Spleen (tissue), 11 donors: ENCODE measurements around the gene MRI1. TPM values are rescaled to one million over a fixed set of nuclear protein-coding genes. Genes with fewer than 3 reads are reported as not detected.

Experiments used
- DNase-seq: peaks from one replicate; pipeline ENCODE4 v3.0.0-alpha.2; 2020
- H3K27ac ChIP-seq, 8 donors: fragments of 200-600 bp; sonication (generic) in 7 of 8; 1 replicate in 4 of 8; 2 replicates in 4 of 8; pipeline versions ENCODE4 v1.5.0 to v1.8.0; 2016 to 2021; ENCODE audit warnings: inconsistent platforms in 4 of 8, mild to moderate bottlenecking in 4 of 8, moderate library complexity in 1 of 8
- H3K27me3 ChIP-seq, 7 donors: fragments of 200-600 bp; sonication (generic) in 6 of 7; replicated peaks in 1 of 7; 1 replicate in 4 of 7; 2 replicates in 3 of 7; pipeline versions ENCODE4 v1.5.0 to v1.8.0; 2016 to 2021; ENCODE audit warnings: inconsistent platforms in 3 of 7, mild to moderate bottlenecking in 1 of 7
- H3K36me3 ChIP-seq, 6 donors: fragments of 200-600 bp; sonication (generic) in 5 of 6; 1 replicate in 4 of 6; 2 replicates in 2 of 6; pipeline versions ENCODE4 v1.5.0 to v1.8.0; 2016 to 2021; ENCODE audit warnings: inconsistent platforms in 2 of 6
- H3K4me1 ChIP-seq, 6 donors: fragments of 200-600 bp; sonication (generic) in 5 of 6; 1 replicate in 3 of 6; 2 replicates in 3 of 6; pipeline versions ENCODE4 v1.5.0 to v1.8.0; 2016 to 2021; ENCODE audit warnings: inconsistent platforms in 3 of 6
- H3K4me3 ChIP-seq, 8 donors: fragments of 200-600 bp; sonication (generic) in 7 of 8; 1 replicate in 4 of 8; 2 replicates in 4 of 8; pipeline versions ENCODE4 v1.5.0 to v1.8.0; 2016 to 2021; ENCODE audit warnings: inconsistent platforms in 4 of 8, mild to moderate bottlenecking in 4 of 8, moderate library complexity in 2 of 8
- H3K9me3 ChIP-seq, 8 donors: fragments of 200-600 bp; sonication (generic) in 7 of 8; 1 replicate in 4 of 8; 2 replicates in 4 of 8; pipeline versions ENCODE4 v1.5.0 to v1.8.0; 2016 to 2021; ENCODE audit warnings: inconsistent platforms in 4 of 8
- POLR2A ChIP-seq, 3 donors: fragments of 450-650 bp; IDR thresholded peaks; one replicate each; pipeline ENCODE4 v1.5.1; 2017; ENCODE audit warnings: antibody characterized with exemption in 3 of 3, mild to moderate bottlenecking in 1 of 3
- POLR2AphosphoS5 ChIP-seq, 3 donors: sonication (generic); formaldehyde crosslinking; IDR thresholded peaks; one replicate each; pipeline ENCODE4 v1.5.1; 2017; ENCODE audit warnings: antibody characterized with exemption in 3 of 3
- WGBS, 5 donors: extraction: QIAGEN DNeasy Blood & Tissue Kit in 3 of 5; methylation state at CpG; one replicate each; pipeline versions ENCODE4 v1.1.5 to v1.1.7; 2013 to 2018; 5-methylcytosine and 5-hydroxymethylcytosine counted together
- intact Hi-C: fragments of 100-400 bp; cut with DNase I; formaldehyde crosslinking; loops from one replicate; pipeline ENCODE4 v1.15.0; 2023; ENCODE audit warnings: low total_unique reads
- polyA plus RNA-seq, 3 donors: library from polyadenylated mRNA; stranded (reverse); fragments of 200-250 nt; gene quantifications; one replicate each; pipeline ENCODE4 v1.2.1, GENCODE V29; 2013
- total RNA-seq, 7 donors: library from RNA; depleted of rRNA in 3 of 7; stranded (reverse); fragments of >200 nt in 3 of 7; fragmentation: NEBNext Ultra II Directional in 4 of 7; extraction: Animal tissue kit (Norgen Biotek cat#: 25700) in 4 of 7; gene quantifications; one replicate each; pipeline versions ENCODE4 v1.1.0 to v1.2.1, GENCODE V29; 2016 to 2021
- TF ChIP-seq, protein P1 (sequence below), 11 experiments: fragments of 200-600 bp in 7 of 11; fragments of 450-650 bp in 4 of 11; sonication (generic) in 4 of 11; IDR thresholded peaks in 8 of 11; conservative IDR thresholded peaks in 3 of 11; 1 replicate in 7 of 11; 2 replicates in 4 of 11; pipeline versions ENCODE4 v1.4.0 to v1.8.0; 2016 to 2021; ENCODE audit warnings: antibody characterized with exemption in 11 of 11, inconsistent platforms in 4 of 11, mild to moderate bottlenecking in 1 of 11
- donor health status: healthy with polysubstance abuse.
- donor health status: DM: no; HTN: no; CAD: no; lungs with moderate emphysema.
- donor health status: DM: no; HTN: no; CAD: no.
- donor health status: Bipolar disorder and iron deficiency.
- donor health status: healthy.
- donor health status: DM: no; HTN: no; CAD: no.
- donor health status: DM: yes; HTN: yes; CAD: no.

The MRI1 gene
- total and polyA plus RNA-seq, 10 donors, result 21.2 to 64.6 (median 35.3) TPM

DNA sequence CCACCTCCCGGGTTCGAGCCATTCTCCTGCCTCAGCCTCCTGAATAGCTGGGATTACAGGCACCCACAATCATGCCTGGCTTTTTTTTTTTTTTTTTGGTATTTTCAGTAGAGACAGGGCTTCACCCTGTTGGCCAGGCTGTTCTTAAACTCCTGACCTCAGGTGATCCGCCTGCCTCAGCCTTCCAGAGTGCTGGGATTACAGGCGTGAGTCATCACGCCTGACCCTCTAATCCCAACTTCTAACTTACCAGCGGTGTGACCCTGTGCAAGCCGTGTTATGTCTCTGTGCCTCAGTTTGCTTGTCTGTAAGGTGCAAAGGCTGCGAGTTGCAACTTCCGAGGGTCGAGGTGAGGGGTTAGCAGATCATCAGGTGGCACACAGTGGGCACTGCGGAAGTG is 48.2 kb downstream of the MRI1 start:
- Histone ChIP-seq H3K4me1 (peaks cover 0 to 9% (median 0%) of the 10 kb centered on the region in 6 donors), H3K9me3 (no peaks in the 10 kb centered on the region), H3K4me3 (no peak overlapping the region), H3K27me3 (no peaks in the 10 kb centered on the region), H3K27ac (no peak overlapping the region), H3K36me3 (peaks cover 0 to 100% (median 33%) of the 10 kb centered on the region in 6 donors)
- 91 to 99% (median 97%) methylated on average over 8 to 11 of the region's 11 CpGs for WGBS, 5 donors
- DNase-seq, result no peak
- no peak for TF ChIP-seq POLR2A (IDR thresholded peaks at IDR 0.05)
- TF ChIP-seq, protein P1, sequence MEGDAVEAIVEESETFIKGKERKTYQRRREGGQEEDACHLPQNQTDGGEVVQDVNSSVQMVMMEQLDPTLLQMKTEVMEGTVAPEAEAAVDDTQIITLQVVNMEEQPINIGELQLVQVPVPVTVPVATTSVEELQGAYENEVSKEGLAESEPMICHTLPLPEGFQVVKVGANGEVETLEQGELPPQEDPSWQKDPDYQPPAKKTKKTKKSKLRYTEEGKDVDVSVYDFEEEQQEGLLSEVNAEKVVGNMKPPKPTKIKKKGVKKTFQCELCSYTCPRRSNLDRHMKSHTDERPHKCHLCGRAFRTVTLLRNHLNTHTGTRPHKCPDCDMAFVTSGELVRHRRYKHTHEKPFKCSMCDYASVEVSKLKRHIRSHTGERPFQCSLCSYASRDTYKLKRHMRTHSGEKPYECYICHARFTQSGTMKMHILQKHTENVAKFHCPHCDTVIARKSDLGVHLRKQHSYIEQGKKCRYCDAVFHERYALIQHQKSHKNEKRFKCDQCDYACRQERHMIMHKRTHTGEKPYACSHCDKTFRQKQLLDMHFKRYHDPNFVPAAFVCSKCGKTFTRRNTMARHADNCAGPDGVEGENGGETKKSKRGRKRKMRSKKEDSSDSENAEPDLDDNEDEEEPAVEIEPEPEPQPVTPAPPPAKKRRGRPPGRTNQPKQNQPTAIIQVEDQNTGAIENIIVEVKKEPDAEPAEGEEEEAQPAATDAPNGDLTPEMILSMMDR (IDR thresholded peaks at IDR 0.05 in 8 of 11, conservative IDR thresholded peaks at IDR 0.05 in 3 of 11), result no peak
- no peak for TF ChIP-seq POLR2AphosphoS5 (IDR thresholded peaks at IDR 0.05)
- intact Hi-C loops, result no loop called here

GRCh38 chr19:13813147-13813546 is 48.8 kb downstream of the MRI1 start:
- TF ChIP-seq POLR2A (IDR thresholded peaks at IDR 0.05) (no peak), POLR2AphosphoS5 (IDR thresholded peaks at IDR 0.05) (no peak)
- TF ChIP-seq, protein P1 (IDR thresholded peaks at IDR 0.05 in 8 of 11, conservative IDR thresholded peaks at IDR 0.05 in 3 of 11), result no peak
- no peak overlapping the region for H3K27ac ChIP-seq
- H3K36me3 ChIP-seq, result peaks cover 0 to 100% (median 33%) of the 10 kb centered on the region in 6 donors
- no peak for DNase-seq
- intact Hi-C loops, result no loop called here
- H3K27me3 ChIP-seq, result no peaks in the 10 kb centered on the region
- 87 to 100% (median 100%) methylated on average over 1 to 2 of the region's 2 CpGs for WGBS, 5 donors
- H3K9me3 ChIP-seq, result no peaks in the 10 kb centered on the region
- H3K4me3 ChIP-seq, result no peak overlapping the region
- peaks cover 0 to 9% (median 0%) of the 10 kb centered on the region in 6 donors for H3K4me1 ChIP-seq

GRCh38 chr19:13814550-13814949 is 50.2 kb downstream of the MRI1 start:
- Histone ChIP-seq H3K4me3 (no peak overlapping the region), H3K27me3 (no peaks in the 10 kb centered on the region), H3K36me3 (peaks cover 0 to 99% (median 23%) of the 10 kb centered on the region in 6 donors), H3K4me1 (peaks cover 0 to 9% (median 0%) of the 10 kb centered on the region in 6 donors), H3K27ac (no peak overlapping the region), H3K9me3 (no peaks in the 10 kb centered on the region)
- WGBS, 5 donors, result 86 to 93% (median 90%) methylated on average over 4 to 21 of the region's 21 CpGs
- no peak for DNase-seq
- no peak for TF ChIP-seq POLR2A (IDR thresholded peaks at IDR 0.05)
- TF ChIP-seq, protein P1 (IDR thresholded peaks at IDR 0.05 in 8 of 11, conservative IDR thresholded peaks at IDR 0.05 in 3 of 11), result no peak
- peak in 2 of 3 donors; percentile 12 to 48 for TF ChIP-seq POLR2AphosphoS5 (IDR thresholded peaks at IDR 0.05)
- intact Hi-C loops, result no loop called here

DNA sequence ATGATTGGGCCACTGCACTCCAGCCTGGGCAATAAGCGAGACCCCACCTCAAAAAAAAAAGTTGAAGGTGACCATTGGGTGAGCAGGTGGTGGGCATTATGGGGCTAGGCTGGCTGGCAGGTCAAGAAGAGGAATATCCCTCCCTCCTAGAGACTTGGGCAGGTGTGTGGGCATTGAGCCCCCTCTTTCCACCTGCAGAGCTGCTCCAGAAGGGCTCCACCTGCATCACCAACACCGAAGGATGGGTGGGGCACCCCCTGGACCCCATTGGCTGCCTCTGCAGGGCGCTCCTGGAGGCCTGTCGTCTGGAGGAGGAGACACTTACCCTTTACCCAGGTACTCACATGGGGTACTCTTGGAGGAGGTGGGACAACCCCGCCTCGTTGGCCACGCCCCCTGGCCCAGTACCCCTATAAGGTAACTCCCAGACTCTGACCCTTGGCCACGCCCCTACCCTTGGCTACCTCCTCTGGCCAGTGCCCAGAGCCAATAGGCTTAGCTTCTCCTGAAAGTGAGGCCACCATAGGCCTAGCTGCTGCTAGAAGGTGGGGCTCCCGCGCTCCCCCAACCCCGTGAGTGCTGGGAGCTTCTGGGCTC is 52.8 kb downstream of the MRI1 start:
- Histone ChIP-seq H3K27me3 (no peaks in the 10 kb centered on the region), H3K4me3 (peak overlapping the region in 2 of 8 donors; percentile 8 to 33), H3K4me1 (peaks cover 0 to 9% (median 0%) of the 10 kb centered on the region in 6 donors), H3K9me3 (no peaks in the 10 kb centered on the region), H3K36me3 (peaks cover 0 to 96% (median 20%) of the 10 kb centered on the region in 6 donors), H3K27ac (peak overlapping the region in 1 of 8 donors; percentile 1)
- WGBS, 5 donors, result 71 to 84% (median 80%) methylated on average over 5 to 11 of the region's 11 CpGs
- peak in 1 of 3 donors; percentile 10 for TF ChIP-seq POLR2AphosphoS5 (IDR thresholded peaks at IDR 0.05)
- TF ChIP-seq, protein P1 (IDR thresholded peaks at IDR 0.05 in 8 of 11, conservative IDR thresholded peaks at IDR 0.05 in 3 of 11), result no peak
- peak; percentile 73 for DNase-seq
- intact Hi-C loops, result no loop called here
